Measurements from ENCODE around the gene TOM1L2. TPM values are rescaled to one million over a fixed set of nuclear protein-coding genes. Genes with fewer than 3 reads are reported as not detected.

The TOM1L2 gene
- total and polyA plus RNA-seq, 2 of the 4 experiments (the other 2 are of a cell fraction), result 34.4 to 51.7 TPM

GRCh38 chr17:17831208-17832031 lies 140.8 kb downstream of the TOM1L2 start:
- Histone ChIP-seq H2BK5ac (ENCODE audit: low read depth, low read length, poor library complexity, severe bottlenecking) (no peak overlapping the region), H3K23ac (ENCODE audit: low read depth, low read length) (0 out of 2 replicates have a peak overlapping the region, but pooled peaks have one; percentile 66), H3K56ac (ENCODE audit: extremely low read depth, insufficient read depth, low read length) (no peak overlapping the region), H3K14ac (replicated peaks; ENCODE audit: low read depth, low read length) (no peak overlapping the region), H4K91ac (ENCODE audit: insufficient read depth, low read depth, low read length) (no peak overlapping the region), H3K36me3 (ENCODE audit: control insufficient read depth, insufficient read depth, low read length) (peaks cover 15% of the 10 kb centered on the region; the same call in 1 of the 2 replicates), H3K4ac (ENCODE audit: low read depth, low read length) (no peak overlapping the region), H3K27ac (ENCODE audit: insufficient read depth, low read length) (no peak overlapping the region), H3K18ac (ENCODE audit: low read depth, low read length) (no peak overlapping the region), H3K4me3 (ENCODE audit: insufficient read depth, low read depth, low read length) (no peak overlapping the region), H4K5ac (ENCODE audit: low read depth, low read length) (no peak overlapping the region), H3K9ac (ENCODE audit: low read depth, low read length) (no peak overlapping the region), H2BK20ac (ENCODE audit: low read depth, low read length) (no peak overlapping the region), H3K4me1 (ENCODE audit: control insufficient read depth, insufficient read depth, low read length) (peaks cover 22% of the 10 kb centered on the region), H2AFZ (replicated peaks; ENCODE audit: low read length, poor library complexity) (no peak overlapping the region), H2AK5ac (ENCODE audit: low read depth, low read length) (0 out of 2 replicates have a peak overlapping the region, but pooled peaks have one; percentile 14), H3K9me1 (ENCODE audit: insufficient read depth, low read length) (peaks cover 25% of the 10 kb centered on the region), H2BK120ac (ENCODE audit: low read depth, low read length) (no peak overlapping the region), H4K20me1 (ENCODE audit: insufficient read depth, low read length) (peaks cover 81% of the 10 kb centered on the region), H2AK9ac (replicated peaks; ENCODE audit: low read depth, low read length, poor library complexity) (peak overlapping the region; percentile 3), H4K8ac (ENCODE audit: low read depth in 2 of 2, low read length in 2 of 2) (no peak overlapping the region), H3K4me2 (ENCODE audit: low read depth, low read length) (no peak overlapping the region), H2BK15ac (ENCODE audit: low read depth, low read length) (no peak overlapping the region), H3K27me3 (ENCODE audit: control insufficient read depth, insufficient read depth, low read length) (no peaks in the 10 kb centered on the region), H3K79me1 (ENCODE audit: low read depth in 1 of 2, low read length in 2 of 2) (peaks cover 25 to 85% of the 10 kb centered on the region in 2 experiments), H3K9me3 (ENCODE audit: control insufficient read depth, insufficient read depth, low read length) (no peaks in the 10 kb centered on the region)
- DNase-seq, result no peak
- ATAC-seq (ENCODE audit: low read depth), result no peak
- no TSS peak for BruUV-seq (replicated peaks)
- POLR2A ChIA-PET (ENCODE audit: unreplicated experiment), result no interaction called here
- WGBS, 2 experiments (ENCODE audit: extremely low coverage in 2 of 2, insufficient read length in 1 of 2), result 61% methylated on average over 8 of the region's 12 CpGs; no CpG with 5 or more reads in 1 of the 2 experiments
- CTCF ChIA-PET, result no interaction called here
- in situ Hi-C loops (cut with MboI; ENCODE audit: low sequenced_read_pairs), result no loop called here
- intact Hi-C loops (cut with micrococcal nuclease), result no loop called here
- dilution Hi-C loops (cut with HindIII; ENCODE audit: low sequenced_read_pairs, unreplicated experiment), result no loop called here
- TF ChIP-seq MXI1 (IDR thresholded peaks at IDR 0.05; ENCODE audit: borderline replicate concordance, low read depth, low read length) (no peak), CHD1 (IDR thresholded peaks at IDR 0.05; ENCODE audit: low read depth, low read length) (no peak), RCOR1 (IDR thresholded peaks at IDR 0.05; ENCODE audit: insufficient replicate concordance, low read length) (no peak), MAZ (IDR thresholded peaks at IDR 0.05; ENCODE audit: borderline replicate concordance, low read depth, low read length) (no peak), RAD21 (IDR thresholded peaks at IDR 0.05; ENCODE audit: low read length) (no peak), SMC3 (IDR thresholded peaks at IDR 0.05; ENCODE audit: low read depth, low read length) (no peak), CTCF (conservative IDR thresholded peaks at IDR 0.05; ENCODE audit: low read depth, low read length) (no peak), USF2 (IDR thresholded peaks at IDR 0.05; ENCODE audit: low read depth, low read length) (no peak), ELK1 (IDR thresholded peaks at IDR 0.05; ENCODE audit: borderline replicate concordance, low read depth, low read length) (no peak), BHLHE40 (IDR thresholded peaks at IDR 0.05; ENCODE audit: low read depth, low read length) (no peak), CEBPB (IDR thresholded peaks at IDR 0.05; ENCODE audit: low read depth, low read length) (no peak), FOS (IDR thresholded peaks at IDR 0.05; ENCODE audit: low read depth, low read length) (no peak), NFE2L2 (IDR thresholded peaks at IDR 0.05; ENCODE audit: low read depth, low read length) (no peak), RFX5 (IDR thresholded peaks at IDR 0.05; ENCODE audit: low read depth, low read length) (no peak)

Measured in IMR-90 (cell line).